ENCODE measurements around the gene NPRL2. TPM values are rescaled to one million over a fixed set of nuclear protein-coding genes. Genes with fewer than 3 reads are reported as not detected.

The NPRL2 gene
- total RNA-seq, 1 experiment from 2014 or later = 29.8 TPM

DNA sequence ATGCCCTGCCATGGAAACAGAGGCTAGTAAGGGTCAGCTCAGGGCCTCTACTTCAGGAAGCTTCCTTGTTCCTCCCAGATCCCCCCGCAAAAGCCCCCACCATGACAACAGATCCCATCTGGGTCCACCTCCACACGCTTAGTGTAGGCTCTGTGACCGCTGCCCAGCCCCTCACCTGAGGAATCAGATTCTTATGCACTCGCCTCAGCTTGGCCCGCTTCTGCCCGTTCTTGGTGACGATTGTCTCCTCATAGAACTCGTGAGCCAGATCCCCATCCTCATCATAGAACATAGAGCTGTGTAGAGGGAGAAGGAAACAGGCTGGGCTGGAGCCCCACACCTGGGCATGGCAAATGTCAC, 24.4 kb downstream of the NPRL2 start:
- Histone ChIP-seq H3K27me3 (replicated peaks; ENCODE audit: control insufficient read depth, insufficient read depth, low read length) (no peaks in the 10 kb centered on the region), H3K4me3 (ENCODE audit: low read depth, low read length) (no peak overlapping the region), H3K9me3 (no peaks in the 10 kb centered on the region), H3K36me3 (ENCODE audit: control insufficient read depth, insufficient read depth, low read length) (peaks cover 1% of the 10 kb centered on the region), H3K4me1 (peaks cover 17% of the 10 kb centered on the region)
- Mint-ChIP-seq H3K9me3 (ENCODE audit: unreplicated experiment) (no peaks in the 10 kb centered on the region), H3K4me3 (ENCODE audit: unreplicated experiment) (no peak overlapping the region), H3K4me1 (ENCODE audit: low read depth, unreplicated experiment) (no peaks in the 10 kb centered on the region), H3K27ac (ENCODE audit: unreplicated experiment) (no peak overlapping the region), H3K36me3 (ENCODE audit: insufficient read depth, unreplicated experiment) (peaks cover 40% of the 10 kb centered on the region), H3K27me3 (ENCODE audit: insufficient read depth, unreplicated experiment) (no peaks in the 10 kb centered on the region)
- TF ChIP-seq CTCF (IDR thresholded peaks at IDR 0.05; ENCODE audit: insufficient read depth in 1 of 2, low read depth in 1 of 2, low read length in 1 of 2, severe bottlenecking in 1 of 2, unreplicated experiment in 1 of 2) = no peak
- POLR2A ChIA-PET = no interaction called here
- BruUV-seq (replicated peaks) = no TSS peak
- CTCF ChIA-PET = interaction anchor here (0.7 kb wide), 1 partner anchor 19 kb away, joined by 5 read pairs; the partner anchor contains the start of gene ZMYND10
- intact Hi-C loops (cut with micrococcal nuclease; ENCODE audit: unreplicated experiment) = no loop called here
- DNase-seq = no peak

GRCh38 chr3:50325497-50326181, 24.9 kb downstream of the NPRL2 start:
- Mint-ChIP-seq H3K4me3 (ENCODE audit: unreplicated experiment) (no peak overlapping the region), H3K27ac (ENCODE audit: unreplicated experiment) (no peak overlapping the region), H3K27me3 (ENCODE audit: insufficient read depth, unreplicated experiment) (no peaks in the 10 kb centered on the region), H3K36me3 (ENCODE audit: insufficient read depth, unreplicated experiment) (peaks cover 37% of the 10 kb centered on the region), H3K4me1 (ENCODE audit: low read depth, unreplicated experiment) (no peaks in the 10 kb centered on the region), H3K9me3 (ENCODE audit: unreplicated experiment) (no peaks in the 10 kb centered on the region)
- TF ChIP-seq CTCF (IDR thresholded peaks at IDR 0.05; ENCODE audit: insufficient read depth in 1 of 2, low read depth in 1 of 2, low read length in 1 of 2, severe bottlenecking in 1 of 2, unreplicated experiment in 1 of 2) = no peak
- CTCF ChIA-PET = no interaction called here
- no peak for DNase-seq
- no peaks in the 10 kb centered on the region for H3K9me3 ChIP-seq
- BruUV-seq (replicated peaks) = no TSS peak
- POLR2A ChIA-PET = interaction anchor here (0.6 kb wide), 1 partner anchor 12 kb away, joined by 3 read pairs; no protein-coding TSS in a partner anchor
- no peaks in the 10 kb centered on the region for H3K27me3 ChIP-seq (replicated peaks; ENCODE audit: control insufficient read depth, insufficient read depth, low read length)
- H3K4me3 ChIP-seq (ENCODE audit: low read depth, low read length) = no peak overlapping the region
- H3K36me3 ChIP-seq (ENCODE audit: control insufficient read depth, insufficient read depth, low read length) = peaks cover 1% of the 10 kb centered on the region
- peaks cover 17% of the 10 kb centered on the region for H3K4me1 ChIP-seq
- intact Hi-C loops (cut with micrococcal nuclease; ENCODE audit: unreplicated experiment) = loop anchor here (2.0 kb wide), 1 partner anchor 99 kb away; no protein-coding TSS in a partner anchor

- no peaks in the 10 kb centered on the region for H3K4me1 Mint-ChIP-seq (ENCODE audit: low read depth, unreplicated experiment)
- no peaks in the 10 kb centered on the region for H3K27me3 Mint-ChIP-seq (ENCODE audit: insufficient read depth, unreplicated experiment)
- Histone ChIP-seq H3K4me1 (peaks cover 21% of the 10 kb centered on the region), H3K4me3 (ENCODE audit: low read depth, low read length) (no peak overlapping the region), H3K36me3 (ENCODE audit: control insufficient read depth, insufficient read depth, low read length) (no peaks in the 10 kb centered on the region), H3K27me3 (replicated peaks; ENCODE audit: control insufficient read depth, insufficient read depth, low read length) (no peaks in the 10 kb centered on the region), H3K9me3 (no peaks in the 10 kb centered on the region)
- intact Hi-C loops (cut with micrococcal nuclease; ENCODE audit: unreplicated experiment) = loop anchor here (2.0 kb wide), 1 partner anchor 98 kb away; no protein-coding TSS in a partner anchor
- no peak overlapping the region for H3K4me3 Mint-ChIP-seq (ENCODE audit: unreplicated experiment)
- H3K36me3 Mint-ChIP-seq (ENCODE audit: insufficient read depth, unreplicated experiment) = peaks cover 33% of the 10 kb centered on the region
- no TSS peak for BruUV-seq (replicated peaks)
- TF ChIP-seq CTCF (IDR thresholded peaks at IDR 0.05; ENCODE audit: insufficient read depth in 1 of 2, low read depth in 1 of 2, low read length in 1 of 2, severe bottlenecking in 1 of 2, unreplicated experiment in 1 of 2) = no peak
- CTCF ChIA-PET = interaction anchor here (1.6 to 2.2 kb wide), 2 partner anchors 22 to 26 kb away, joined by 7 to 12 read pairs; partner anchors contain the start of genes HYAL1, HYAL3 and NAA80
- DNase-seq = no peak
- POLR2A ChIA-PET = interaction anchor here (0.6 kb wide), 1 partner anchor 12 kb away, joined by 3 read pairs; no protein-coding TSS in a partner anchor
- no peaks in the 10 kb centered on the region for H3K9me3 Mint-ChIP-seq (ENCODE audit: unreplicated experiment)
- H3K27ac Mint-ChIP-seq (ENCODE audit: unreplicated experiment) = no peak overlapping the region
These were observed 25.5 kb downstream of the NPRL2 start for GRCh38 chr3:50325113-50325480.
